Measurements from ENCODE around the gene PACSIN2.

DNA sequence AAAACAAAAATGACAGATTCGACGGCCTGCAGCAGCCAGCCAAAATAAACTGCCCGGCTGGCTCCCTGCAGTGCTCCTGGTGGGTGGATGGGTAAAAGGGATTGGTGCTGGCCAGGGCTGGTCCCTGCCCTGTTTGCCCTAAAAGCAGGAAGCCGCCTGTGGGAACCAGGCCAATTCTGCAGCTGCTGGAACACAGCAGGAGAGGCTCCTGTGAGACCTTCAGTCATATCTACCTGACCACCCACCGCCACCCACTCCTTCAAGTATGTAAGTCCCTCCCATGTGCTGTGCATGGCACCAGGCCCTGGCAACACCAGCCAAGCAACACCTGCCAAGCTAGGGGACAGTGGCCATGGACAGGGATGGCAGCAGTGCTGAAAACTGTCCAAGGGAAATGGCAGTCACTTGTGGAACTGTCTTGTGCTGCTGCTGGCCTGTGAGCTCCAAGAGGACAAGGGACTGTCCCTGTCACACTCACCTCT is 109.2 kb downstream of the PACSIN2 start:
- TF ChIP-seq, protein P1, sequence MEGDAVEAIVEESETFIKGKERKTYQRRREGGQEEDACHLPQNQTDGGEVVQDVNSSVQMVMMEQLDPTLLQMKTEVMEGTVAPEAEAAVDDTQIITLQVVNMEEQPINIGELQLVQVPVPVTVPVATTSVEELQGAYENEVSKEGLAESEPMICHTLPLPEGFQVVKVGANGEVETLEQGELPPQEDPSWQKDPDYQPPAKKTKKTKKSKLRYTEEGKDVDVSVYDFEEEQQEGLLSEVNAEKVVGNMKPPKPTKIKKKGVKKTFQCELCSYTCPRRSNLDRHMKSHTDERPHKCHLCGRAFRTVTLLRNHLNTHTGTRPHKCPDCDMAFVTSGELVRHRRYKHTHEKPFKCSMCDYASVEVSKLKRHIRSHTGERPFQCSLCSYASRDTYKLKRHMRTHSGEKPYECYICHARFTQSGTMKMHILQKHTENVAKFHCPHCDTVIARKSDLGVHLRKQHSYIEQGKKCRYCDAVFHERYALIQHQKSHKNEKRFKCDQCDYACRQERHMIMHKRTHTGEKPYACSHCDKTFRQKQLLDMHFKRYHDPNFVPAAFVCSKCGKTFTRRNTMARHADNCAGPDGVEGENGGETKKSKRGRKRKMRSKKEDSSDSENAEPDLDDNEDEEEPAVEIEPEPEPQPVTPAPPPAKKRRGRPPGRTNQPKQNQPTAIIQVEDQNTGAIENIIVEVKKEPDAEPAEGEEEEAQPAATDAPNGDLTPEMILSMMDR (IDR thresholded peaks at IDR 0.05) = peak in 1 of 6 experiments; percentile 2
- no peak for TF ChIP-seq POLR2A (IDR thresholded peaks at IDR 0.05)

Data from thyroid gland (tissue), 4 donors.